Stimulated activated CD4-positive, alpha-beta T cell treated with anti-CD3 and anti-CD28 coated beads, TNF-alpha, amount 100 ng/mL, for 1 hour (primary cell): ENCODE measurements around the gene MCM9.
A peak's percentile ranks its signal among the peaks of the same experiment; 100 is the strongest.

Experiments used
- DNase-seq, 3 donors: peaks; one replicate each; pipeline ENCODE4 v3.0.0-alpha.2; 2020; ENCODE audit warnings: low read depth in 3 of 3, low spot score in 1 of 3

Gene MCM9

GRCh38 chr6:118865100-118865391, 69.9 kb downstream of the MCM9 start:
- DNase-seq: no peak

- DNase-seq: no peak
Measured at GRCh38 chr6:118864341-118865099, 70.4 kb downstream of the MCM9 start.

- no peak for DNase-seq
Measured at GRCh38 chr6:118862443-118862842, 72.5 kb downstream of the MCM9 start.

GRCh38 chr6:118860880-118861279, 74.1 kb downstream of the MCM9 start:
- DNase-seq: no peak

GRCh38 chr6:118860363-118860762, 74.6 kb downstream of the MCM9 start:
- no peak for DNase-seq

GRCh38 chr6:118859517-118860064, 75.4 kb downstream of the MCM9 start:
- no peak for DNase-seq

DNA sequence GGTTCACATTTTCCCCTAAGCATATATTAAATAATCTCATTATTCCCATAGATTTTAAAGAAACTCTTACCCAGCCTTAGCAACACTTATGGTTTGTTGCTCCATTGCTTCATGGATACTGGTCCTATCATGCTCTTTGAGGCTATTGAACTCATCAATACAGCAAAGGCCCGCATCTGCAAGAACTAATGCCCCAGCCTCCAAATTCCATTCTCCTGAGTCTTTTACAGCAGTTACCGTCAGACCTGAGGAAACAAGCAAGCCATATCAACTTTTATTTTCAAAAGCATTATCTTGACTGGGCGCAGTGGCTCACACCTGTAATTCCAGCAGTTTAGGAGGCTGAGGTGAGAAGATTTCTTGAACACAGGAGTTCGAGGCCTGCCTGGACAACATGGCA, 78.7 kb downstream of the MCM9 start:
- no peak for DNase-seq

DNA sequence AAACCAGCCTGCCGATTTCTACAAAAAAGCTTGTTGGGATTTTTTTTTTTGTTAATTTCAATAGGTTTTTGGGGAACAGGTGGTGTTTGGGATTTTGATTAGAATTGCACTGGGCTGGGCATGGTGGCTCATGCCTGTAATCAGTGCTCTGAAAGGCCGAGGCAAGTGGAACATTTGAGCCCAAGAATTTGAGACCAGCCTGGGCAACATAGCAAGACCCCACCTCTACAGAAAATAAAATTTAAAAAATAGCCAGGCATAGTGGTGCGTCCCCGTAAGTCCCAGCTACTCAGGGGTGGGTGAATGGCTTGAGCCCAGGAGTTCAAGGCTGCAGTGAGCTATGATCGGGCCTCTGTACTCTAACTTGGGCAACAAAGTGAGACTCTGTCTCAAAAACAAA, 81.6 kb downstream of the MCM9 start:
- DNase-seq: no peak

- no peak for DNase-seq
Measured at GRCh38 chr6:118844915-118845314, 90.0 kb downstream of the MCM9 start.

- no peak for DNase-seq
Measured at GRCh38 chr6:118843685-118844390, 91.1 kb downstream of the MCM9 start.

DNA sequence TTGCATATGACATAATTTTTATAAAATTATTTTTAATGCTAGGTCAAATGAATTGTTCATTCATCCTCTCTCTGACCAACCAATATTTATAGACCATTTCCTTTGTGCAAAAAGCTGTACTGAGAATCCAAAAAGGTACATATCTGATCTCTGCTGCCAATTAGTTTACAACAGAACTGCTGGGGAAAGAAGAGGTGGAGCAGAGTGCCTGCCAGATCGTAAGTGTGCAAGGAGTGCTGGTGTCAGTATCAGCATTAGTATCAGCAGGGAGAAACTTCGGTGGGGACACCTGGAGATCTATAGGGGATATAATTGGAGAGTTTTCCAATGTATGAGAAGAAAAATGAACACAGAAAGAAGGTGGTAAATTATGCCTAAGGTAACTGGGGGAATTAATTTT, 104.3 kb downstream of the MCM9 start:
- DNase-seq: no peak

DNA sequence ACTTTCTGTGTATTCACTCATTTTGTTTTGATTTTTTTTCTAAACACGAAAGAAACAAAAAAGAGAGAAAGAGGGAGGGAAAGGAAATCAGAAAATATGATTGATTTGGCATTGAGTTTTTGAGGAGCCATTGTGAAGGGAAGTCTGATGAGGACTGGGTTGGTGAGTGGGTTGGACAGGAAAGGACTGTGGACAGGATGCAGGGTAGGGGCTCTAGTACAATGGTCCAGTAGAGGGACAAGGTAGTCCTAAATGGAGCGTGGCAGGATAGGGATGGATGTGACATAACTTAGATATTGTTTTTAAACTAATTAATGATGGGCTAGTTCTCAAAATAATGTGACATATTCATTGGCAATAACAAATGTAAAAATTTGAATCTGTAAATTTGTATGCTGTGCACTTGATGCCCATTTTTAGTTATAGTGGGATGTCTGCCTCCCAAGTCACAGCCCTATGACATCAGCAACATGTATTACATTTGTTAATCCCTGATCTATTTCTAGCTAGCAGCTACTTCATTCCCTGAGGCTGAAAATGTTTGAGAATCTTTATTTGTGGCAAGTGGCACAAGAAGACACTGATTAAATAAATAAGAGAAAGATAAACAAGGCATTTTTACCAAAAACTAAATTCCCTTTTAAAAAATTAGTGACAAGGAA, 105.0 kb downstream of the MCM9 start:
- DNase-seq: no peak

DNA sequence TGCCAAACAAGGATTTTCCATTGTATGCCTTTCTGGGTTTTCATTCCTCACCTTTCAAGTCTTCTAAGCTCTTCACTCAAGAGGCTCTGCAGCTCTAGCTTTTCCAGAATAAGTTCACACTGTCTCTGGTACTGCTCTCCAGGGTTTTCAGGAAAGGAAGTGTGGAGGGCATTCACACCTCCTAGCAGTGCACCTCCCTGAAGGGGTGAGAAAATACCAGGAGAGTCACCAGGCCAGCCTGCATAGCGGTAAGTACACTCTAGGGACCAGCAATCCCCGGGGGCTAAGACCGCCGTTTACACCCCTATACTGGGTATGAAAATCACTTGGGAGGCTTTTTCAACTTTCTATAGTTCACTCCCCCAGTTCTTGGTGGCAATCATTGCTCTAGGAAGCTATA, 108.9 kb downstream of the MCM9 start:
- DNase-seq: no peak

- DNase-seq: no peak
Measured at GRCh38 chr6:118825661-118826060, 109.3 kb downstream of the MCM9 start.

DNA sequence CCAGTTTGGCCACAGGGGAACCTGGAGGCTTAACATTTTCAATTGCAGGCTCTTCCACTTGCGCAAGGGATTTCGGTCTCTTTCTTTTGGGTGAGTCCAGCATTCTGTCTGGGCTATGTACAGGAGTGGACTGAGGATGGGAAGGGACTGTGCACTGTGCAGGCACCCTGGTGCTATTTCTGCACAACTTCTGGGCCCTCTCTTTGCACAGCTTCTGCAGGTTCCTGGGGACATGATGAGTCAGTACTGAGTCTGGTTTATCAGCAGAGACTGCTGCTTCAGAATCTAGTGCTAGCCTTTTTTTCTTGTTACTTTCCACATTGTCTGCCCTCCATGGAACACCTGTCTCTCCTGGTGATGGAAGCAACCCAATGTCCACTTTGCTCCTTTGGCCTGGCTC, 119.5 kb downstream of the MCM9 start:
- no peak for DNase-seq

DNA sequence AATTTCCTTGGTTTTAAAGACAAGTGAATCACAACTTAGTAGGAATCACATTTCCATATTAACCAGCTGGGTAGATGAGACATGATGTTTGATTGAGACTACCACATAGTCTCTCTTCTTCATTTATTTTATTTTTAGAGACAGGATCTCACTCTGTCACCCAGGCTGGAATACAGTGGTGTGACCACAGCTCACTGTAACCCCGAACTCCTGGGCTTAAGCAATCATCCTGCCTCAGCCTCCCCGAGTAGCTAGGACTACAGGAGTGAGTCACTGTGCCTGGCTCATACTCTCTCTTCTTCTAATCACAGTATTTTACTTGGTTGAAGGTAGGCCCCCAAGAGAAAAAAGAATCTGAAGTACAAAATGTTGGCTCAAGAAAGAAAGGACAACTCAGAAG, 121.2 kb downstream of the MCM9 start:
- DNase-seq: no peak

DNA sequence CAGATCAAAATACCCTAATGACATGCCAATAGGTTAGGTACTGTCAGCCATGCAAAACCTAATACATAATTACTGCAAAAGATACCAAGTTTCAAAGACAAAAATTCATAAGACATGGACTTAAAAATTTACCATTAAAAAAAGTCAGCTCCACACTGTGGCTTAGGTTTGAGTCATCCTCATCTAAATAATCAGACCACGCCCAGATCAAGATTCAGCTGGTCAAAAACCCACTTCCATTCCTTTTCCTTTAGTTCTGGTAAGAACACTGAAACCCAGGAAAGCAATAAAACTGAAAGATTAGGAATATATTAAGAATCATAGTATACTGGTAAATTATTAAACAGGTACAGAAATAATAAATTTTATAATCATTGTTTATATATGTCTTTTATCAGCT, 122.0 kb downstream of the MCM9 start:
- no peak for DNase-seq

- peak; percentile 24 to 31 (median 25) for DNase-seq
Measured at GRCh38 chr6:118810420-118811027, 124.4 kb downstream of the MCM9 start.

DNA sequence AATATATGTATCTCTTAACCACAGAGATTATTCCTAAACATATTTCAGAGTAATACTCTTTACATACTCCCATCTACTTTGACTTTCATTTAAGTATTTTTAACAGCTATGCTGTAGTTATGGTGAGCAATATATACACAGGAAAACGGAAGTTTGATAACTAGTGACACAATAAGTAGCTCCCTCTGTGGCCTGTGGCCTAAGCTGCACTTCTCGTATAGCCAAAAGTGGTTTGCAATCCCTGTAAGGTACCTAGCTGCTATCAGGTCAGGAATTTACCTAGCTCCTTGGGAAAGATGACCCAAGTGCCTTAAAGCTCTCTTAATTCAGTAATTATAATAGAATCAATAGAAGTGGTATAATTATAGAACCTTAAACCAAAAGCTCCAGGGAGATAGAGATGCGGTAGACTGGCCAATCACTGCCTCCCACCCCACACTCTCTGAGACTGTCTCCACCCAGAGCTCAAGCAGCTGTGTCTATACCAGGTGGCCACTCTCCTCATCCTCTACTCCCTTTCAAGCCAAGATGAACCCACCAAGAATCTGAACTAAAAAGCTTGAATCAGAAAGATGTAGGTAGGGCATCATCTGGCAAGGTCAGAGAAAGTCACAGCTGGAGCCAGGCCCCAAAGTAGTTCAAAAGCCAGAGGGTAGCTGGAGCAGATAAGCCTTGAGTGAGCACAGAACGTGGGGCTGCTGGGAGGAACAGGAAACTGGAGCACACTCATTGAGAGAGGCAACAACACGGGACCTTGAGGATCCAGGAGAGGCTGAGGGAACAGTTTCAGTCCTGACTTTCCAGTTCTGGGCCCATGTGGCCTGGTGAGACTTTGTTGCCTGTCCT, 125.9 kb downstream of the MCM9 start:
- DNase-seq: no peak

DNA sequence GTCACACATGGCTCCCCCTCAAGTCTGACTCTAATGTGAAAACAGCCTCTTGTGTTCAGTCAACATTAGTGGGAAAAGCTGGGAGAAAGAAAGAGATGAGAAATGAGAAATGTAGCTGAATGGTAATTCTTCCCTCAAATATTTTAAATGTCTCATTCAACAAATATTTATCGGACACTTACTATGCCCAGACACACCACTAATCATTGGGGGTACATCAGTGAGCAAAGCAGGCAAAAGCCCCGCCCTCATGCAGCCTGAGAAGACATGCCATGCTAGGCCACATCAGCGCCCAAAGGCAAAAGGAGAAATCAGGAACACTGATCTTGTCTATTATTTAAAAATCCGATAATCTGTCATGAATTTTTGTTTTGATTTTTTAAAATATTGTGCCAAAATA, 130.9 kb downstream of the MCM9 start:
- no peak for DNase-seq

DNA sequence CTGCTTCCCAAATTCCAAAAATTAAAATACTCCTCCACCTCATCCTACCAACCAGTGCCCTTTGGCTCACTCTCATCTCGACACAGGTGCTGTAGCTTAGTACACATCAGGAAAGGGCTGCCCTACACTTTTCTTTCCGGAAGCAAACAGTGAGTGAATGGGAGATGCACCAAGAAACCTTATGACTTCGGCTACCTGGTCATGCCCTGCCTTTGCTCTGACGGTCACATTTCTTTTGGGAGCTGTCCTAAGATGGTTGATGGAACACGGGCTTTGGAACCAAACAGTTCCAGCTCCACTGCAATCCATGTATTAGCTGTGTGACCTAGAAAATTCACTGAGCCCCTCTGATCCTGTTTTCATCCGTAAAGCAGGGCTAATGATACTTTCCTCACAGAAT, 133.7 kb downstream of the MCM9 start:
- no peak for DNase-seq
